HEK293 (cell line): ENCODE measurements around the gene SLC7A1.

ENCODE experiments used
- CTCF ChIA-PET: fragments of 350-600 bp; formaldehyde crosslinking; extraction: SDS; loops from one replicate; lab custom pipeline; 2021; ENCODE audit warnings: antibody characterized with exemption; lab: Yijun Ruan, JAX
- POLR2A ChIA-PET: fragments of 300-600 bp; formaldehyde crosslinking; extraction: SDS; loops from one replicate; lab custom pipeline; 2020; ENCODE audit warnings: antibody characterized with exemption, inconsistent platforms; lab: Yijun Ruan, JAX
- H3K27ac ChIP-seq: fragments of 200-500 bp; sonication (Bioruptor generic); 2 replicates; pipeline ENCODE4 v1.5.1; 2014; ENCODE audit warnings: low read depth, low read length, control low read depth, inconsistent platforms; ENCODE audit errors: extremely low read depth
- H3K36me3 ChIP-seq, 2 experiments: fragments of 200-500 bp in 1 of 2; sonication (Bioruptor generic) in 1 of 2; 1 replicate in 1 of 2; 2 replicates in 1 of 2; pipeline ENCODE4 v1.5.1; 2014 to 2017; ENCODE audit warnings: inconsistent platforms in 2 of 2, low read length in 2 of 2; ENCODE audit not compliant: control insufficient read depth in 2 of 2, insufficient read depth in 1 of 2
- H3K4me1 ChIP-seq: fragments of 200-500 bp; sonication (Bioruptor generic); 2 replicates; pipeline ENCODE4 v1.5.1; 2014; ENCODE audit warnings: mild to moderate bottlenecking, low read length, inconsistent platforms; ENCODE audit not compliant: control insufficient read depth, insufficient read depth
- H3K4me3 ChIP-seq: 2 replicates; pipeline ENCODE4 v1.5.1; 2011; ENCODE audit warnings: low read depth, mild to moderate bottlenecking, control low read depth, low read length, moderate library complexity
- H3K9me3 ChIP-seq: fragments of 200-500 bp; sonication (Bioruptor generic); 2 replicates; pipeline ENCODE4 v1.5.1; 2014; ENCODE audit warnings: low read depth, low read length, inconsistent platforms; ENCODE audit not compliant: control insufficient read depth, insufficient read depth
- BCL11A ChIP-seq: fragments of 450-650 bp; formaldehyde crosslinking; IDR thresholded peaks from 2 replicates; pipeline ENCODE4 v1.5.1; 2016; ENCODE audit warnings: low read depth, missing biosample characterization, missing genetic modification characterization
- BCL11B ChIP-seq: fragments of 450-650 bp; formaldehyde crosslinking; IDR thresholded peaks from 2 replicates; pipeline ENCODE4 v1.5.1; 2016; ENCODE audit warnings: low read depth, missing biosample characterization, missing genetic modification characterization
- KLF8 ChIP-seq: fragments of 450-650 bp; formaldehyde crosslinking; IDR thresholded peaks from 2 replicates; pipeline ENCODE4 v1.5.1; 2016; ENCODE audit warnings: missing biosample characterization, missing genetic modification characterization
- MYNN ChIP-seq: fragments of 450-650 bp; formaldehyde crosslinking; IDR thresholded peaks from 2 replicates; pipeline ENCODE4 v1.5.1; 2016; ENCODE audit warnings: missing biosample characterization, missing genetic modification characterization, borderline replicate concordance
- MZF1 ChIP-seq: fragments of 450-650 bp; formaldehyde crosslinking; IDR thresholded peaks from 2 replicates; pipeline ENCODE4 v1.5.1; 2017; ENCODE audit warnings: missing biosample characterization, missing genetic modification characterization, borderline replicate concordance
- PATZ1 ChIP-seq: fragments of 450-650 bp; formaldehyde crosslinking; IDR thresholded peaks from 2 replicates; pipeline ENCODE4 v1.5.1; 2016; ENCODE audit warnings: missing biosample characterization, missing genetic modification characterization
- SCRT2 ChIP-seq: fragments of 450-650 bp; formaldehyde crosslinking; IDR thresholded peaks from 2 replicates; pipeline ENCODE4 v1.5.1; 2016; ENCODE audit warnings: missing biosample characterization, missing genetic modification characterization
- ZBTB8A ChIP-seq: fragments of 450-650 bp; formaldehyde crosslinking; IDR thresholded peaks from 2 replicates; pipeline ENCODE4 v1.5.1; 2016; ENCODE audit warnings: missing biosample characterization, missing genetic modification characterization
- ZEB2 ChIP-seq: fragments of 450-650 bp; formaldehyde crosslinking; IDR thresholded peaks from 2 replicates; pipeline ENCODE4 v1.5.1; 2016; ENCODE audit warnings: missing biosample characterization, missing genetic modification characterization
- ZNF155 ChIP-seq: fragments of 450-650 bp; formaldehyde crosslinking; IDR thresholded peaks from 2 replicates; pipeline ENCODE4 v1.5.1; 2016; ENCODE audit warnings: missing biosample characterization, missing genetic modification characterization
- ZNF23 ChIP-seq: fragments of 450-650 bp; formaldehyde crosslinking; IDR thresholded peaks from 2 replicates; pipeline ENCODE4 v1.5.1; 2016; ENCODE audit warnings: missing biosample characterization, missing genetic modification characterization, borderline replicate concordance
- ZNF426 ChIP-seq: fragments of 450-650 bp; formaldehyde crosslinking; IDR thresholded peaks from 2 replicates; pipeline ENCODE4 v1.5.1; 2017; ENCODE audit warnings: missing biosample characterization, missing genetic modification characterization, mild to moderate bottlenecking, inconsistent platforms, moderate library complexity
- ZNF488 ChIP-seq: fragments of 450-650 bp; formaldehyde crosslinking; IDR thresholded peaks from 2 replicates; pipeline ENCODE4 v1.5.1; 2016; ENCODE audit warnings: missing biosample characterization, missing genetic modification characterization
- ZNF513 ChIP-seq: fragments of 450-650 bp; IDR thresholded peaks from 2 replicates; pipeline ENCODE4 v1.5.1; 2018; ENCODE audit warnings: missing biosample characterization, missing genetic modification characterization
- ZNF529 ChIP-seq: fragments of 450-650 bp; formaldehyde crosslinking; IDR thresholded peaks from 2 replicates; pipeline ENCODE4 v1.5.1; 2017; ENCODE audit warnings: missing genetic modification characterization, missing biosample characterization; ENCODE audit not compliant: insufficient replicate concordance
- ZNF585B ChIP-seq: fragments of 450-650 bp; formaldehyde crosslinking; IDR thresholded peaks from 2 replicates; pipeline ENCODE4 v1.5.1; 2016; ENCODE audit warnings: missing biosample characterization, missing genetic modification characterization
- ZNF629 ChIP-seq: fragments of 450-650 bp; formaldehyde crosslinking; IDR thresholded peaks from 2 replicates; pipeline ENCODE4 v1.5.1; 2017; ENCODE audit warnings: missing biosample characterization, missing genetic modification characterization
- ZNF768 ChIP-seq: fragments of 450-650 bp; formaldehyde crosslinking; IDR thresholded peaks from 2 replicates; pipeline ENCODE4 v1.5.1; 2018; ENCODE audit warnings: missing biosample characterization, mild to moderate bottlenecking, missing genetic modification characterization
- TF ChIP-seq, protein P1 (sequence below): fragments of 450-650 bp; formaldehyde crosslinking; IDR thresholded peaks from 2 replicates; pipeline ENCODE4 v1.5.0; 2017; ENCODE audit warnings: missing biosample characterization, missing genetic modification characterization, borderline replicate concordance

The SLC7A1 gene

DNA sequence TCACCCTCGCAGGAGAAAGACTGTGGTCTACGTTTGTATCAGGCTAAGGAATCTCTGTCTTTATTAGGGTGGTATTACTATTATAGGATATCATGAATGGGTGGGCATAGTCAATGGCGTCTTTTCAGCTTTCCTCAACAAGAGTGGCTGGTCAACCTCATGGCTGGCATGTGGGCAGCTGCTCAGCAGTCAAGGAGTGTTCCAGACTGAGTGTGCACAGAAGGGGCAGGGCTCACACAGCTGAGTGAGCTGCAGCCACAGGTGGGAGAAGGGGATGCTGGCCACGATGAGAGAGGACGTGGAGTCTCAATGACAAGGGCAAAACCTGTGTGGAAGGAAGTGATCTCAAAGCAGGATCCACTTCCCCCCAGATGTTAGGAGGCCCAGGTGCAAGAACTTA is 54.7 kb downstream of the SLC7A1 start:
- ChIA-PET POLR2A (no interaction called here), CTCF (no interaction called here)
- peaks cover 0 to 21% of the 10 kb centered on the region in 2 experiments; a peak in 1 of 3 replicates for H3K36me3 ChIP-seq
- no peaks in the 10 kb centered on the region; the same call in 1 of the 2 replicates for H3K4me1 ChIP-seq
- H3K27ac ChIP-seq: no peak overlapping the region
- TF ChIP-seq BCL11A: no peak
- no peak for TF ChIP-seq ZBTB8A (tag by site-specific recombination)
- TF ChIP-seq ZNF23 (tag by site-specific recombination): no peak
- no peak for TF ChIP-seq ZNF513 (tag by site-specific recombination)
- TF ChIP-seq SCRT2 (tag by site-specific recombination): peak; percentile 49; the same call in 1 of the 2 replicates
- no peak for TF ChIP-seq ZNF629 (tag by site-specific recombination)
- H3K9me3 ChIP-seq: no peaks in the 10 kb centered on the region
- H3K4me3 ChIP-seq: no peak overlapping the region

- no peak for TF ChIP-seq MYNN (tag by site-specific recombination)
- TF ChIP-seq, protein P1, sequence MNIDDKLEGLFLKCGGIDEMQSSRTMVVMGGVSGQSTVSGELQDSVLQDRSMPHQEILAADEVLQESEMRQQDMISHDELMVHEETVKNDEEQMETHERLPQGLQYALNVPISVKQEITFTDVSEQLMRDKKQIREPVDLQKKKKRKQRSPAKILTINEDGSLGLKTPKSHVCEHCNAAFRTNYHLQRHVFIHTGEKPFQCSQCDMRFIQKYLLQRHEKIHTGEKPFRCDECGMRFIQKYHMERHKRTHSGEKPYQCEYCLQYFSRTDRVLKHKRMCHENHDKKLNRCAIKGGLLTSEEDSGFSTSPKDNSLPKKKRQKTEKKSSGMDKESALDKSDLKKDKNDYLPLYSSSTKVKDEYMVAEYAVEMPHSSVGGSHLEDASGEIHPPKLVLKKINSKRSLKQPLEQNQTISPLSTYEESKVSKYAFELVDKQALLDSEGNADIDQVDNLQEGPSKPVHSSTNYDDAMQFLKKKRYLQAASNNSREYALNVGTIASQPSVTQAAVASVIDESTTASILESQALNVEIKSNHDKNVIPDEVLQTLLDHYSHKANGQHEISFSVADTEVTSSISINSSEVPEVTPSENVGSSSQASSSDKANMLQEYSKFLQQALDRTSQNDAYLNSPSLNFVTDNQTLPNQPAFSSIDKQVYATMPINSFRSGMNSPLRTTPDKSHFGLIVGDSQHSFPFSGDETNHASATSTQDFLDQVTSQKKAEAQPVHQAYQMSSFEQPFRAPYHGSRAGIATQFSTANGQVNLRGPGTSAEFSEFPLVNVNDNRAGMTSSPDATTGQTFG (tag by site-specific recombination): no peak
- TF ChIP-seq ZEB2 (tag by site-specific recombination): no peak
- no peak for TF ChIP-seq KLF8 (tag by site-specific recombination)
- TF ChIP-seq PATZ1 (tag by site-specific recombination): no peak
- ChIA-PET POLR2A (no interaction called here), CTCF (no interaction called here)
- Histone ChIP-seq H3K9me3 (no peaks in the 10 kb centered on the region), H3K36me3 (peaks cover 0 to 24% of the 10 kb centered on the region in 2 experiments; a peak in 1 of 3 replicates), H3K4me1 (no peaks in the 10 kb centered on the region; the same call in 1 of the 2 replicates), H3K4me3 (no peak overlapping the region), H3K27ac (no peak overlapping the region)
These were observed 55.2 kb downstream of the SLC7A1 start for GRCh38 chr13:29540334-29540733.

GRCh38 chr13:29539856-29540255 is 55.6 kb downstream of the SLC7A1 start:
- no peak overlapping the region for H3K4me3 ChIP-seq
- no peaks in the 10 kb centered on the region; the same call in 1 of the 2 replicates for H3K4me1 ChIP-seq
- no peak overlapping the region for H3K27ac ChIP-seq
- H3K36me3 ChIP-seq: peaks cover 0 to 27% of the 10 kb centered on the region in 2 experiments; a peak in 1 of 3 replicates
- POLR2A ChIA-PET: no interaction called here
- no peak for TF ChIP-seq ZNF529 (tag by site-specific recombination)
- no peak for TF ChIP-seq ZNF585B
- TF ChIP-seq MZF1 (tag by site-specific recombination): no peak
- no peak for TF ChIP-seq ZNF155 (tag by site-specific recombination)
- no peak for TF ChIP-seq ZNF768 (tag by site-specific recombination)
- no peak for TF ChIP-seq ZNF488 (tag by site-specific recombination)
- TF ChIP-seq BCL11B: no peak
- no peak for TF ChIP-seq ZNF426
- CTCF ChIA-PET: no interaction called here
- H3K9me3 ChIP-seq: no peaks in the 10 kb centered on the region
